OCI-LY7 (cell line): Measurements from ENCODE around the gene COQ8A. TPM values are rescaled to one million over a fixed set of nuclear protein-coding genes. Genes with fewer than 3 reads are reported as not detected.

Experiments
- BruUV-seq: library from RNA; stranded (reverse); fragments of 400-500 nt; replicated peaks from 2 replicates; lab custom pipeline; 2021; lab: Mats Ljungman, UMichigan
- CTCF ChIA-PET: fragments of 300-600 bp; sonication (Branson Sonifier 250); formaldehyde crosslinking; loops from one replicate; lab custom pipeline; 2022; ENCODE audit warnings: antibody characterized with exemption; ENCODE audit not compliant: unreplicated experiment; lab: Charles Lee
- POLR2A ChIA-PET: fragments of 300-600 bp; sonication (Branson Sonifier 250); formaldehyde crosslinking; loops from one replicate; lab custom pipeline; 2022; ENCODE audit warnings: antibody characterized with exemption; lab: Charles Lee
- DNase-seq: peaks from one replicate; pipeline ENCODE4 v3.0.0-alpha.2; 2015; ENCODE audit warnings: low spot score
- H2AFZ ChIP-seq: fragments of 200-600 bp; sonication (generic), shearing (Covaris generic); 2 replicates; pipeline ENCODE4 v1.6.1; 2014; ENCODE audit warnings: mild to moderate bottlenecking, antibody characterized with exemption, low read length, moderate library complexity
- H3K27ac ChIP-seq: fragments of 200-600 bp; sonication (generic); 2 replicates; pipeline ENCODE4 v1.5.1; 2014; ENCODE audit warnings: mixed run types, low read depth, mild to moderate bottlenecking, moderate library complexity, low read length, inconsistent platforms; ENCODE audit not compliant: poor library complexity, severe bottlenecking
- H3K36me3 ChIP-seq: fragments of 200-600 bp; sonication (generic); 2 replicates; pipeline ENCODE4 v1.6.1; 2014; ENCODE audit warnings: mild to moderate bottlenecking, antibody characterized with exemption, low read length, moderate library complexity, mixed read lengths; ENCODE audit not compliant: insufficient read depth
- H3K4me1 ChIP-seq: fragments of 200-600 bp; sonication (generic); 2 replicates; pipeline ENCODE4 v1.5.1; 2014; ENCODE audit warnings: mild to moderate bottlenecking, low read length; ENCODE audit not compliant: insufficient read depth, poor library complexity, severe bottlenecking
- H3K4me2 ChIP-seq: fragments of 200-600 bp; sonication (generic); 2 replicates; pipeline ENCODE4 v1.6.1; 2014; ENCODE audit warnings: mild to moderate bottlenecking, low read length
- H3K4me3 ChIP-seq: fragments of 200-600 bp; sonication (generic); 2 replicates; pipeline ENCODE4 v1.5.1; 2014; ENCODE audit warnings: mild to moderate bottlenecking, low read depth, low read length; ENCODE audit not compliant: poor library complexity, severe bottlenecking
- H3K79me2 ChIP-seq: fragments of 200-600 bp; sonication (generic); 2 replicates; pipeline ENCODE4 v1.6.1; 2016; ENCODE audit warnings: low read depth, mild to moderate bottlenecking, low read length, moderate library complexity, mixed read lengths; ENCODE audit not compliant: insufficient read depth
- H3K9me2 ChIP-seq: fragments of 200-600 bp; sonication (generic); 2 replicates; pipeline ENCODE4 v1.6.1; 2016; ENCODE audit warnings: mild to moderate bottlenecking, low read length, mixed read lengths; ENCODE audit not compliant: insufficient read depth
- H3K9me3 ChIP-seq: fragments of 200-600 bp; sonication (generic); 2 replicates; pipeline ENCODE4 v1.6.1; 2014; ENCODE audit warnings: mild to moderate bottlenecking, mixed run types, low read length, mixed read lengths
- H4K20me1 ChIP-seq: fragments of 200-600 bp; sonication (generic); 2 replicates; pipeline ENCODE4 v1.6.1; 2014; ENCODE audit warnings: mild to moderate bottlenecking, antibody characterized with exemption, low read length, moderate library complexity, mixed read lengths; ENCODE audit not compliant: insufficient read depth
- EZH2phosphoT487 ChIP-seq: fragments of 200-600 bp; sonication (generic); IDR thresholded peaks from 2 replicates; pipeline ENCODE4 v1.6.1; 2018; ENCODE audit warnings: low read depth, borderline replicate concordance, mild to moderate bottlenecking, mixed run types, antibody characterized with exemption, low read length, moderate library complexity, mixed read lengths
- intact Hi-C: fragments of 100-400 bp; cut with micrococcal nuclease; formaldehyde crosslinking; loops from one replicate; pipeline ENCODE4 v1.10.0; 2022; ENCODE audit not compliant: unreplicated experiment
- total RNA-seq, 2 experiments: library from RNA; depleted of rRNA in 1 of 2; stranded (reverse); fragments of >200 nt in 1 of 2; shearing (Covaris generic) in 1 of 2; gene quantifications; 2 replicates each; pipeline ENCODE4 v1.2.3, GENCODE V29; 2014 to 2022
- TF ChIP-seq, protein P1 (sequence below): fragments of 200-600 bp; sonication (generic); conservative IDR thresholded peaks from 2 replicates; pipeline ENCODE4 v1.5.1; 2014; ENCODE audit warnings: mild to moderate bottlenecking, antibody characterized with exemption, low read length, moderate library complexity, mixed read lengths

COQ8A gene
- total RNA-seq, 2 experiments from 2014 or later = 19.4 to 19.6 TPM

DNA sequence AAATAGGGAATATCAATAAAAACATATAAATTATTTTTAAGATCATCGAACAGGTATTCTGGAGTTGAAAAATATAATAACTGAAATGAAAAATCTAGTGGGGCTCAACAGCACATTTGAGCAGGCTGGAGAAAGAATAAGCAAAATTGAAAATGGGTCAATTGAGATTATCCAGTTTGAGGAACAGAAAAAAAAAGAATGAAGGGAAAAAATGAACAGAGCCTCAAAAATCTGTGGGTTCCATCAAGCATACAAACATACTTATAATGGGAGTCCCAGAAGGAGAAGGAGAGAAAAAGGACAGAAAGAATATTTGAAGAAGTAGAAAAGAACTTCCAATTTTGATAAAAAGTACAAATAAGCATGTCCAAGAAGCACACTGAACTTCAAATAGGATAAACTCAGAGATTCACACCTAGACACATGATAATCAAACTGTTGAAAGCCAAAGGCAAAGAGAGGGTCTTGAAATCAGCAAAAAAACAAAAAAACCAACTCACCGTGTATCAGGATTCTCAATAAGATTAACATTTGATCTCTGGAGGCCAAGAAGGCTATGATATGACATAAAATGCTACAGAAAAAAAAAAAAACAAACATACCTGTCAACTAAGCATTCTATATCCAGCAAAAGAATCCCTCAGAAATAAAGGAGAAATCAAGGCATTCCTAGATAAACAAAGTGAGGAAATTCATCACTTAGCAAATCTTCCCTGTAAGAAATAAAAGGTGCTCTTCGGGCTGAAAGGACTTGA is 5.4 kb upstream of the COQ8A start:
- intact Hi-C loops = loop anchor here (10.0 kb wide), 2 partner anchors 200 to 630 kb away; partner anchors contain the start of genes ITPKB and ZNF678
- BruUV-seq = no TSS peak
- H4K20me1 ChIP-seq = no peaks in the 10 kb centered on the region

DNA sequence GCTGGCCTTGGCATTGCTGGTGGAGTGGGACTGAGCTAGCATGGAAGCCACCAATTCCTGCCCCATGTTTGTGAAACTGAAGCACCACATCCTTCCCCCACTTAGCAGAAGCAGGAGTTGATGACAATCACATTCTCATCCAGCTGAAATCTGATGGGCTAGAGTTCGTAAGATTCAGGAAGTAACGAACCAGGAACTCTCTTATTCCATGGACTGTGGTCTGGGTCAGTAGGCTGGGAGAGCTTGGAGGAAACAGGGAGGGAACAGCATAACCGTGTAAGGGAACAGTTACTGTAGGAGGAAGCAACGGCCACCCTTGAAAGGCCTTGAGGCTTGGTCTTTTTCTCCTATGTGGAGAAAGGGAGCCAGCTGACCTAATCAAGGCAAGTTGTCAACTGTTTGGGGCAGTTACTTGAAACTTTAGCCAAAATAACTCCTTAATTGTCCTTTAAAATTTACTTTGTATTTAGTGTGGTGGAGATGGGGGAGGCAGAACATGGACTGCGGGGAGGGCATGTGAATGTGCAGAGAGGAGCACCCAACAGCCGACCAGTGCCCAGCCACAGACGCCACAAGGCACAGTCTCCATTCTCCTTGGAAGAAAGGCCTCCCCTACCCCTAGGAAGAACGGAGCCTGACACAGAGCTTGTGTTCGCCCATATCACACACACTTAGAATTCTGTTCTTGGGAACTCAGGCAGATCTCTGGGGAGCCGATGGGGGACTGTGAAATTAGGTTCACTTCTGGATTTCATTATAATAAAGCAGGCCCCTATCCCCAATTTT is 2.0 kb upstream of the COQ8A start:
- DNase-seq = no peak
- H3K27ac ChIP-seq = peak overlapping the region; percentile 91
- intact Hi-C loops = loop anchor here (2.0 to 10.0 kb wide), 3 partner anchors 55 to 627 kb away; partner anchors contain the start of genes ITPKB and ZNF678
- peak overlapping the region; percentile 80; the same call in 1 of the 2 replicates for H2AFZ ChIP-seq
- peaks cover 26% of the 10 kb centered on the region for H3K4me1 ChIP-seq
- peak overlapping the region; percentile 86 for H3K4me2 ChIP-seq
- no TSS peak for BruUV-seq
- ChIA-PET POLR2A (interaction anchor here (0.6 to 3.0 kb wide), 5 partner anchors 52 to 314 kb away, joined by 3 to 11 read pairs (median 3); no protein-coding TSS in a partner anchor), CTCF (interaction anchor here (1.3 kb wide), 1 partner anchor 56 kb away, joined by 3 read pairs; no protein-coding TSS in a partner anchor)
- peak overlapping the region; percentile 71 for H3K4me3 ChIP-seq
- no peaks in the 10 kb centered on the region for H3K36me3 ChIP-seq
- H3K9me2 ChIP-seq = no peaks in the 10 kb centered on the region
- TF ChIP-seq, protein P1, sequence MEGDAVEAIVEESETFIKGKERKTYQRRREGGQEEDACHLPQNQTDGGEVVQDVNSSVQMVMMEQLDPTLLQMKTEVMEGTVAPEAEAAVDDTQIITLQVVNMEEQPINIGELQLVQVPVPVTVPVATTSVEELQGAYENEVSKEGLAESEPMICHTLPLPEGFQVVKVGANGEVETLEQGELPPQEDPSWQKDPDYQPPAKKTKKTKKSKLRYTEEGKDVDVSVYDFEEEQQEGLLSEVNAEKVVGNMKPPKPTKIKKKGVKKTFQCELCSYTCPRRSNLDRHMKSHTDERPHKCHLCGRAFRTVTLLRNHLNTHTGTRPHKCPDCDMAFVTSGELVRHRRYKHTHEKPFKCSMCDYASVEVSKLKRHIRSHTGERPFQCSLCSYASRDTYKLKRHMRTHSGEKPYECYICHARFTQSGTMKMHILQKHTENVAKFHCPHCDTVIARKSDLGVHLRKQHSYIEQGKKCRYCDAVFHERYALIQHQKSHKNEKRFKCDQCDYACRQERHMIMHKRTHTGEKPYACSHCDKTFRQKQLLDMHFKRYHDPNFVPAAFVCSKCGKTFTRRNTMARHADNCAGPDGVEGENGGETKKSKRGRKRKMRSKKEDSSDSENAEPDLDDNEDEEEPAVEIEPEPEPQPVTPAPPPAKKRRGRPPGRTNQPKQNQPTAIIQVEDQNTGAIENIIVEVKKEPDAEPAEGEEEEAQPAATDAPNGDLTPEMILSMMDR = no peak
- TF ChIP-seq EZH2phosphoT487 = no peak
- no peaks in the 10 kb centered on the region for H4K20me1 ChIP-seq
- no peaks in the 10 kb centered on the region for H3K79me2 ChIP-seq
- peaks cover 25% of the 10 kb centered on the region for H3K9me3 ChIP-seq

More for the DNA sequence above, 5.4 kb upstream of the COQ8A start:
- ChIA-PET CTCF (no interaction called here), POLR2A (no interaction called here)
- DNase-seq = no peak
- H3K9me3 ChIP-seq = peaks cover 25% of the 10 kb centered on the region
- H3K4me3 ChIP-seq = no peak overlapping the region
- no peak overlapping the region for H3K27ac ChIP-seq
- TF ChIP-seq EZH2phosphoT487 = no peak
- TF ChIP-seq, protein P1 = no peak
- no peaks in the 10 kb centered on the region for H3K9me2 ChIP-seq
- no peak overlapping the region for H2AFZ ChIP-seq
- H3K4me2 ChIP-seq = no peak overlapping the region
- peaks cover 14% of the 10 kb centered on the region for H3K4me1 ChIP-seq
- H3K36me3 ChIP-seq = no peaks in the 10 kb centered on the region
- no peaks in the 10 kb centered on the region for H3K79me2 ChIP-seq
